Kidney (tissue), 14 donors: ENCODE measurements around the gene DRGX. TPM values are rescaled to one million over a fixed set of nuclear protein-coding genes. Genes with fewer than 3 reads are reported as not detected.
A peak's percentile ranks its signal among the peaks of the same experiment; 100 is the strongest.

ENCODE experiments used
- DNase-seq, 5 donors: peaks; one replicate each; pipeline ENCODE4 v3.0.0-alpha.2; 2013 to 2020
- FAIRE-seq: peaks from 2 replicates; lab custom pipeline; 2012; peaks lifted over from hg19 to GRCh38; lab: Jason Lieb, UNC
- H3K27ac ChIP-seq, 2 donors: one replicate each; pipeline ENCODE4 v1.7.0; 2013; ENCODE audit warnings: low read depth in 2 of 2, low read length in 2 of 2, inconsistent platforms in 1 of 2
- H3K27me3 ChIP-seq: one replicate; pipeline ENCODE4 v1.7.1; 2013; ENCODE audit warnings: low read length, inconsistent platforms; ENCODE audit not compliant: control insufficient read depth, insufficient read depth
- H3K36me3 ChIP-seq, 3 donors: one replicate each; pipeline versions ENCODE4 v1.7.0 to v1.7.1; 2013; ENCODE audit warnings: low read length in 3 of 3, control low read depth in 1 of 3, inconsistent platforms in 1 of 3; ENCODE audit not compliant: insufficient read depth in 3 of 3, control insufficient read depth in 2 of 3
- H3K4me1 ChIP-seq, 3 donors: one replicate each; pipeline versions ENCODE4 v1.7.0 to v1.7.1; 2013; ENCODE audit warnings: low read length in 3 of 3, inconsistent platforms in 1 of 3, low read depth in 1 of 3; ENCODE audit not compliant: control insufficient read depth in 2 of 3, insufficient read depth in 2 of 3
- H3K4me3 ChIP-seq, 3 donors: one replicate each; pipeline versions ENCODE4 v1.7.0 to v1.8.1; 2013; ENCODE audit warnings: low read length in 3 of 3, control low read depth in 1 of 3, inconsistent platforms in 1 of 3
- H3K9ac ChIP-seq, 3 donors: one replicate each; pipeline versions ENCODE4 v1.7.0 to v1.7.1; 2013; ENCODE audit warnings: low read length in 3 of 3, control low read depth in 1 of 3, inconsistent platforms in 1 of 3
- H3K9me3 ChIP-seq, 3 donors: one replicate each; pipeline versions ENCODE4 v1.7.0 to v1.7.1; 2013; ENCODE audit warnings: low read length in 3 of 3, control low read depth in 1 of 3, inconsistent platforms in 1 of 3; ENCODE audit not compliant: control insufficient read depth in 2 of 3, insufficient read depth in 1 of 3
- intact Hi-C: fragments of 100-400 bp; cut with DNase I; formaldehyde crosslinking; loops from one replicate; pipeline ENCODE4 v1.11.1; 2022
- polyA plus RNA-seq: library from polyadenylated mRNA; stranded (reverse); fragments of 350-450 nt; fragmentation: Illumina TruSeq; extraction: RNeasy Lipid Tissue Mini Kit (QIAGEN cat#74804); gene quantifications from one replicate; pipeline ENCODE4 v1.2.3, GENCODE V29; 2014; ENCODE audit warnings: low read depth, low replicate concordance; ENCODE audit not compliant: insufficient read depth
- total RNA-seq: library from RNA; stranded (reverse); fragmentation: NEBNext Ultra II Directional; extraction: Animal tissue kit (Norgen Biotek cat#: 25700); gene quantifications from one replicate; pipeline ENCODE4 v1.2.1, GENCODE V29; 2021
- TF ChIP-seq, protein P1 (sequence below): IDR thresholded peaks from 3 replicates; pipeline ENCODE4 v1.5.1; 2012; ENCODE audit warnings: mild to moderate bottlenecking, moderate library complexity, borderline replicate concordance; ENCODE audit not compliant: insufficient read depth; ENCODE audit errors: extremely low read depth
- donor health status: control.
- donor health status: control.
- donor health status: control.
- donor health status: control.
- donor health status: control.
- donor health status: DM: yes; HTN: yes; CAD: no.
- donor health status: Normal renal cell carcinoma (clear cell type).

The DRGX gene
- total and polyA plus RNA-seq, 2 donors from 2014 or later, result not detected

DNA sequence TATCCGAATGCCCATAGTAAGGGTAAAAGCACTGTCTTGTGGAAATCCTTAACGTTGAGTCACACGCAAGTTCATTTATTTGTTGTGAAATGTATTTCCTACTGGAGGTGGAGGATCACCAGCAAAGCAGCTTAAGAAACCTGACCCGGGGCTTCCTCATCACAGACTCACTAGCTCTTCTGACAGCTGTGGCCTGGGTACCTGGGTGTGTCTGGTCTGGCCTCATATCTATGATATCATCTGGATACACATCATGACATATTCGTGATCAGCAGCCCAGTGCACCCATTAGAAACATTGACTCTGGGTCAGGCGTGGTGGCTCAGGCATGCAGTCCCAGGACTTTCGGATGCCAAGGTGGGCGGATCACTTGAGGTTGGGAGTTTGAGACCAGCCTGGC lies 8.8 kb downstream of the DRGX start:
- peak in 1 of 5 donors; percentile 2 for DNase-seq
- H3K27me3 ChIP-seq, result peaks cover 5% of the 10 kb centered on the region
- H3K4me1 ChIP-seq, result no peaks in the 10 kb centered on the region
- H3K9me3 ChIP-seq, result no peaks in the 10 kb centered on the region
- intact Hi-C loops, result no loop called here
- no peak overlapping the region for H3K9ac ChIP-seq
- TF ChIP-seq, protein P1, sequence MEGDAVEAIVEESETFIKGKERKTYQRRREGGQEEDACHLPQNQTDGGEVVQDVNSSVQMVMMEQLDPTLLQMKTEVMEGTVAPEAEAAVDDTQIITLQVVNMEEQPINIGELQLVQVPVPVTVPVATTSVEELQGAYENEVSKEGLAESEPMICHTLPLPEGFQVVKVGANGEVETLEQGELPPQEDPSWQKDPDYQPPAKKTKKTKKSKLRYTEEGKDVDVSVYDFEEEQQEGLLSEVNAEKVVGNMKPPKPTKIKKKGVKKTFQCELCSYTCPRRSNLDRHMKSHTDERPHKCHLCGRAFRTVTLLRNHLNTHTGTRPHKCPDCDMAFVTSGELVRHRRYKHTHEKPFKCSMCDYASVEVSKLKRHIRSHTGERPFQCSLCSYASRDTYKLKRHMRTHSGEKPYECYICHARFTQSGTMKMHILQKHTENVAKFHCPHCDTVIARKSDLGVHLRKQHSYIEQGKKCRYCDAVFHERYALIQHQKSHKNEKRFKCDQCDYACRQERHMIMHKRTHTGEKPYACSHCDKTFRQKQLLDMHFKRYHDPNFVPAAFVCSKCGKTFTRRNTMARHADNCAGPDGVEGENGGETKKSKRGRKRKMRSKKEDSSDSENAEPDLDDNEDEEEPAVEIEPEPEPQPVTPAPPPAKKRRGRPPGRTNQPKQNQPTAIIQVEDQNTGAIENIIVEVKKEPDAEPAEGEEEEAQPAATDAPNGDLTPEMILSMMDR, result no peak
- no peaks in the 10 kb centered on the region for H3K36me3 ChIP-seq
- no peak for FAIRE-seq
- no peak overlapping the region for H3K27ac ChIP-seq
- H3K4me3 ChIP-seq, result no peak overlapping the region

DNA sequence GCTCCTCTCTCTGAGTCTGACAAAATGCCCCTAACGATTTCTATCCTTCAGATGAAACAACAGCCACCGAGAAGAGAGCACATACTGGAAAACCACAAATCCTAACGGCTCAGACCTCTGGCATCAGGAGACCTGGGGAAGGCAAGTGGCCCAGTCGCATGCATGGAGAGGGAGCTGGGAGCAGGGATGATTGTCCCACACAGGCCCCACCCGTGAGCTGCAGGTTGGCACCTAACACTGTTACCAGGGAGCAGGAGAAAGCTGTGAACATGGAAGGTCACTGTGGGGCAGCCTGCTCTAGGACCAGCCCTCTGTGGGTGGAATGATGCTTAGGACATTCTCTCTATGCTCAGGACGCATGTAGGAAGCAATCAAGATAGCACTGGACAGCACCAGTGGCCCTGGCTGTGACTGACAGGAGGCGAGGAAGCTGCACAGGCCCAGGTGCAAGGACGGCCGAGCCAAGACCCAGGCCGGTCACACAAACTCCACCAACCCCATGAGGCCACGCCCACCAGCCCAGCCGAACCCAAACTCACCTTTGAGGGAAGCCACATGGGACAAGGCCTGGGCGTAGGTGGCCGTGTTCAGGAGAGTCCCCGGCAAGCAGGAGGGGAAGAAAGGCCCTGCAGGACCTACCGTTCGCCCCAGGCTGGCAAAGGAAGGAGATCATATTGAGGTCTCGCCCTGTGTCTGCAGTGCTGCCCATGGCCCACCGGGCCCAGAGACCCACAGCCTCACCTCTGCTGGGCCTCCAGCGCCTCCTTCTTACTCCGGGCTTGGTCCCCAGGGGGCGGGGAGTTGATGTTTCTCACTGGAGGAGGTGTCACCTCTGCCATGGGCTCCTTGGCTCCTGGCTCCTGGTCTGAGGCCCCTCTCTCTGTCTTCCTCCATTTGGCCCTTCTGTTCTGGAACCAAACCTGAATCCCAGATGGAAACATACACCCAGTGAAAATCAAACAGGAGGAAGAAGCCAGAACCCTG lies 9.7 kb downstream of the DRGX start:
- no peak for FAIRE-seq
- Histone ChIP-seq H3K36me3 (no peaks in the 10 kb centered on the region), H3K9me3 (no peaks in the 10 kb centered on the region), H3K4me1 (no peaks in the 10 kb centered on the region), H3K4me3 (no peak overlapping the region), H3K27ac (no peak overlapping the region), H3K9ac (no peak overlapping the region), H3K27me3 (peaks cover 5% of the 10 kb centered on the region)
- TF ChIP-seq, protein P1, result no peak
- intact Hi-C loops, result no loop called here
- peak in 1 of 5 donors; percentile 6 for DNase-seq

DNA sequence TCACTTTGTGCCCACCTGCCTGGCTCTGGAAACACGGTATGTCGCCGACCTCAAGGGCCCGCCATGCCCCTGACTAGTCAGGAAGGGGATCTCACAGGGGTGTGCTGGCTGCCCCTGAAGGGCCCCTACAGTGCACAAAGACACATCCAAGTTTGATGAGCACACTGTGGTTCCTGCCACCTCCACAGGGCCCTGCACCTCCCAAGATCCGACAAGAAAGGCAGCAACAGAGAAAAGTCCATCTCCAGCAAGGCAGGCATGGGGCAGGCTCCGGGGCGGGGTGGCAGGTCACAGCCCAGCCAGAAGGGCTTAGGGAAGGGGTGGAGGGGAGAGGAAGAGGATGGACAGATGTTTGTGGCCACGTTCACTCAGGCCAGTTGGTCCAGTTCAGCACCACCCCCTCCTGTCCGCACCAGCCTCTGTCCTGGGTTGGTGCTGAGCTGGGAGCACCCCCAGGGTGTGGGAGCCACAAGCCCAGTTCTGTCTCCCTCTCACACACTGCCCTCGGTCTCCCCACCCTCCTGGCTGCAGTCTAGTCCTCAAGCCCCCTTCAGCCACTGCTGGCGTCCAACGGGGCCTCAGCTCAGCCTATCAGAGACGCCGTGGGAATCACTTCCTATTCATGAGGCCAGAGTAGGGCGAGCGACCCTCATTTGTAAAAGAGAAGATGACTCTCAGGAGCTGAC lies 11.5 kb downstream of the DRGX start:
- no peaks in the 10 kb centered on the region for H3K4me1 ChIP-seq
- H3K4me3 ChIP-seq, result no peak overlapping the region
- no peaks in the 10 kb centered on the region for H3K27me3 ChIP-seq
- H3K27ac ChIP-seq, result no peak overlapping the region
- TF ChIP-seq, protein P1, result no peak
- intact Hi-C loops, result no loop called here
- no peaks in the 10 kb centered on the region for H3K36me3 ChIP-seq
- DNase-seq (peak in 1 of 5 donors; percentile 6), FAIRE-seq (no peak)
- H3K9me3 ChIP-seq, result no peaks in the 10 kb centered on the region
- no peak overlapping the region for H3K9ac ChIP-seq
